ENCODE measurements around the gene C1R. TPM values are rescaled to one million over a fixed set of nuclear protein-coding genes. Genes with fewer than 3 reads are reported as not detected.
"Not testable (repeated sequence)": the region's sequence is repeated elsewhere in the genome, so short reads cannot be mapped to it uniquely, and the experiment has no call there.

Gene C1R
- total RNA-seq, 1 experiment from 2014 or later = 11.5 TPM

DNA sequence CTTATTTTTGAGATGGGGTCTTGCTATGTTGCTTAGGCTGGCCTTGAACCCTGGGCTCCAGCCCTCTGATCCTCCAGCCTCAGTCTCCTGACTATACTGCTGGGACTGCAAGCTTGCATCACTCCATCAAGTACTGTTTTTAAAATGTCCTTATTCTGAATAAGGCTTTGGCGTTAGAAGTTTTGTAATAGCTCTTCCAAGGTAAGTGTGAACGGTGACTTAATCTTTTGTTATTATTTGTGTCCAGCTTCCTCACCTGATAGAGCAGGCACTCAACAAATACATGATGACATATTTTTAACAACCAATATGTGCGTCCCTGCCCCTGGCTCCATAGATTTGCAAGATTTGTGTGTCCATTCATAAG, 15.4 kb upstream of the C1R start:
- Histone ChIP-seq H3K23me2 (ENCODE audit: insufficient read length, low read depth, low read length, poor library complexity, severe bottlenecking) (peaks cover 11% of the 10 kb centered on the region), H2BK120ac (ENCODE audit: low read depth, low read length, poor library complexity, severe bottlenecking) (no peak overlapping the region), H3K4me1 (ENCODE audit: insufficient read depth, low read length) (no peaks in the 10 kb centered on the region), H2BK5ac (ENCODE audit: insufficient read length, low read length) (no peak overlapping the region), H3K23ac (ENCODE audit: insufficient read length, low read depth, low read length) (no peak overlapping the region), H3K56ac (ENCODE audit: insufficient read length, low read depth, low read length) (no peak overlapping the region), H3K79me1 (ENCODE audit: insufficient read depth, low read depth, low read length, poor library complexity, severe bottlenecking) (no peaks in the 10 kb centered on the region), H4K8ac (replicated peaks; ENCODE audit: insufficient read length, low read depth, low read length) (no peak overlapping the region), H3K27ac (ENCODE audit: insufficient read length, low read depth, low read length) (no peak overlapping the region), H3K14ac (ENCODE audit: insufficient read depth, low read length) (0 out of 2 replicates have a peak overlapping the region, but pooled peaks have one; percentile 33), H3K4me2 (ENCODE audit: insufficient read depth, insufficient read length, low read length) (peak overlapping the region; percentile 79), H4K20me1 (ENCODE audit: control insufficient read depth, insufficient read depth, insufficient read length) (no peaks in the 10 kb centered on the region), H3T11ph (ENCODE audit: low read length) (no peak overlapping the region), H2AFZ (ENCODE audit: low read length) (no peak overlapping the region), H4K91ac (ENCODE audit: insufficient read length, low read depth, low read length) (no peak overlapping the region), H2BK15ac (ENCODE audit: low read depth, low read length) (no peak overlapping the region), H2AK5ac (ENCODE audit: insufficient read length, low read length) (no peak overlapping the region), H3K9ac (ENCODE audit: extremely low read depth, insufficient read length, low read length) (peak overlapping the region; percentile 10), H3K18ac (ENCODE audit: insufficient read length, low read depth, low read length) (no peak overlapping the region), H3K79me2 (ENCODE audit: insufficient read depth, low read length) (no peaks in the 10 kb centered on the region), H3K4ac (ENCODE audit: low read depth, low read length) (no peak overlapping the region), H3K9me3 (ENCODE audit: control insufficient read depth, low read depth, low read length) (no peaks in the 10 kb centered on the region), H2BK20ac (ENCODE audit: low read depth, low read length, poor library complexity, severe bottlenecking) (no peak overlapping the region), H4K5ac (ENCODE audit: insufficient read length, low read depth, low read length) (no peak overlapping the region), H2BK12ac (ENCODE audit: insufficient read length, low read depth, low read length) (no peak overlapping the region), H3K27me3 (ENCODE audit: insufficient read depth, low read length) (no peaks in the 10 kb centered on the region)
- WGBS (ENCODE audit: extremely low coverage, insufficient read length, low lambda C conversion rate) = no CpG with 5 or more reads among the region's 3 CpGs
- H3K27me3 Mint-ChIP-seq (ENCODE audit: low read depth) = peaks cover 7% of the 10 kb centered on the region
- H3K4me3 Mint-ChIP-seq = peak overlapping the region; percentile 84 to 88
- H3K27ac Mint-ChIP-seq = peak overlapping the region; percentile 39 to 72 (median 61); a peak in 3 of 7 replicates
- H3K36me3 Mint-ChIP-seq (ENCODE audit: insufficient read depth in 1 of 3, low read depth in 3 of 3) = peaks cover 17 to 31% (median 20%) of the 10 kb centered on the region in 3 experiments
- TF ChIP-seq, protein P1, sequence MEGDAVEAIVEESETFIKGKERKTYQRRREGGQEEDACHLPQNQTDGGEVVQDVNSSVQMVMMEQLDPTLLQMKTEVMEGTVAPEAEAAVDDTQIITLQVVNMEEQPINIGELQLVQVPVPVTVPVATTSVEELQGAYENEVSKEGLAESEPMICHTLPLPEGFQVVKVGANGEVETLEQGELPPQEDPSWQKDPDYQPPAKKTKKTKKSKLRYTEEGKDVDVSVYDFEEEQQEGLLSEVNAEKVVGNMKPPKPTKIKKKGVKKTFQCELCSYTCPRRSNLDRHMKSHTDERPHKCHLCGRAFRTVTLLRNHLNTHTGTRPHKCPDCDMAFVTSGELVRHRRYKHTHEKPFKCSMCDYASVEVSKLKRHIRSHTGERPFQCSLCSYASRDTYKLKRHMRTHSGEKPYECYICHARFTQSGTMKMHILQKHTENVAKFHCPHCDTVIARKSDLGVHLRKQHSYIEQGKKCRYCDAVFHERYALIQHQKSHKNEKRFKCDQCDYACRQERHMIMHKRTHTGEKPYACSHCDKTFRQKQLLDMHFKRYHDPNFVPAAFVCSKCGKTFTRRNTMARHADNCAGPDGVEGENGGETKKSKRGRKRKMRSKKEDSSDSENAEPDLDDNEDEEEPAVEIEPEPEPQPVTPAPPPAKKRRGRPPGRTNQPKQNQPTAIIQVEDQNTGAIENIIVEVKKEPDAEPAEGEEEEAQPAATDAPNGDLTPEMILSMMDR (conservative IDR thresholded peaks at IDR 0.05) = no peak
- no peak for DNase-seq
- peaks cover 11% of the 10 kb centered on the region in 2 experiments for H3K4me1 Mint-ChIP-seq
- H3K9me3 Mint-ChIP-seq = peaks cover 6 to 12% of the 10 kb centered on the region in 2 experiments

DNA sequence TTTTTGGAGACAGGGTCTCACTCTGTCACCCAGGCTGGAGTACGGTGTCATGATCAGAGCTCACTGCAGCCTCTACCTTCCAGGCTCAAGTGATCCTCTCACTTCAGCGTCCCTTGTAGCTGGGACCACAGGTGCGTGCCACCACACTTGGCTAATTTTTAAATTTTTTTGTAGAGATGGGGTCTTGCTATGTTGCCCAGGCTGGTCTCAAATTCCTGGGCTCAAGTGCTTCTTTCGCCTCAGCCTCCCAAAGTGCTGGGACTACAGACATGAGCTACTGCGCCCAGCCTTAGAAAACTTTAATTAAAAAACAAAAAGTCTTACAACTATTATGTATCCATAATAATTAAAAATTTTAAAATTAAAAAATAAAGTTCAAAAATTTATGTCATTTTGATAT, 14.9 kb upstream of the C1R start:
- H3K23me2 ChIP-seq (ENCODE audit: insufficient read length, low read depth, low read length, poor library complexity, severe bottlenecking) = peaks cover 11% of the 10 kb centered on the region
- DNase-seq; H3K27me3 Mint-ChIP-seq (ENCODE audit: low read depth); H2BK120ac ChIP-seq (ENCODE audit: low read depth, low read length, poor library complexity, severe bottlenecking); H3K27ac ChIP-seq (ENCODE audit: insufficient read length, low read depth, low read length); H2AFZ ChIP-seq (ENCODE audit: low read length); H4K91ac ChIP-seq (ENCODE audit: insufficient read length, low read depth, low read length); H3K18ac ChIP-seq (ENCODE audit: insufficient read length, low read depth, low read length); H2AK5ac ChIP-seq (ENCODE audit: insufficient read length, low read length); H3K4me2 ChIP-seq (ENCODE audit: insufficient read depth, insufficient read length, low read length); H3K27ac Mint-ChIP-seq; H3K4me3 Mint-ChIP-seq; H3K27me3 ChIP-seq (ENCODE audit: insufficient read depth, low read length); H3K56ac ChIP-seq (ENCODE audit: insufficient read length, low read depth, low read length); H2BK20ac ChIP-seq (ENCODE audit: low read depth, low read length, poor library complexity, severe bottlenecking); H3K9me3 ChIP-seq (ENCODE audit: control insufficient read depth, low read depth, low read length); H3T11ph ChIP-seq (ENCODE audit: low read length); H4K5ac ChIP-seq (ENCODE audit: insufficient read length, low read depth, low read length); H2BK15ac ChIP-seq (ENCODE audit: low read depth, low read length); H3K79me1 ChIP-seq (ENCODE audit: insufficient read depth, low read depth, low read length, poor library complexity, severe bottlenecking); H2BK12ac ChIP-seq (ENCODE audit: insufficient read length, low read depth, low read length); H3K23ac ChIP-seq (ENCODE audit: insufficient read length, low read depth, low read length); H3K79me2 ChIP-seq (ENCODE audit: insufficient read depth, low read length); H4K8ac ChIP-seq (replicated peaks; ENCODE audit: insufficient read length, low read depth, low read length); H4K20me1 ChIP-seq (ENCODE audit: control insufficient read depth, insufficient read depth, insufficient read length); H3K4me1 ChIP-seq (ENCODE audit: insufficient read depth, low read length); H2BK5ac ChIP-seq (ENCODE audit: insufficient read length, low read length); H3K14ac ChIP-seq (ENCODE audit: insufficient read depth, low read length); H3K9ac ChIP-seq (ENCODE audit: extremely low read depth, insufficient read length, low read length); H3K4ac ChIP-seq (ENCODE audit: low read depth, low read length): not testable (repeated sequence)
- peaks cover 17 to 31% (median 21%) of the 10 kb centered on the region in 3 experiments for H3K36me3 Mint-ChIP-seq (ENCODE audit: insufficient read depth in 1 of 3, low read depth in 3 of 3)
- peaks cover 11% of the 10 kb centered on the region in 2 experiments for H3K4me1 Mint-ChIP-seq
- peaks cover 6 to 12% of the 10 kb centered on the region in 2 experiments for H3K9me3 Mint-ChIP-seq
- no CpG with 5 or more reads among the region's 5 CpGs for WGBS (ENCODE audit: extremely low coverage, insufficient read length, low lambda C conversion rate)

Measured in H9 (cell line).